Hepatocyte (in vitro differentiated cells): ENCODE results near the gene QRSL1. TPM values are rescaled to one million over a fixed set of nuclear protein-coding genes. Genes with fewer than 3 reads are reported as not detected.

Source experiments
- DNase-seq: peaks from one replicate; pipeline ENCODE4 v3.0.0-alpha.2; 2016; ENCODE audit warnings: low spot score
- H2AFZ ChIP-seq: fragments of 200-600 bp; sonication (generic); 2 replicates; pipeline ENCODE4 v1.6.0; 2016; ENCODE audit warnings: antibody characterized with exemption, mild to moderate bottlenecking
- H3K27ac ChIP-seq: fragments of 200-600 bp; sonication (generic); 2 replicates; pipeline ENCODE4 v1.5.1; 2016; ENCODE audit warnings: mild to moderate bottlenecking
- H3K27me3 ChIP-seq: fragments of 200-600 bp; sonication (generic); 2 replicates; pipeline ENCODE4 v1.6.1; 2016
- H3K36me3 ChIP-seq: fragments of 200-600 bp; sonication (generic); replicated peaks from 2 replicates; pipeline ENCODE4 v1.5.1; 2016; ENCODE audit warnings: low read depth; ENCODE audit not compliant: insufficient read depth
- H3K4me1 ChIP-seq: fragments of 200-600 bp; sonication (generic); 2 replicates; pipeline ENCODE4 v1.5.1; 2016; ENCODE audit warnings: mild to moderate bottlenecking, moderate library complexity; ENCODE audit not compliant: insufficient read depth
- H3K4me2 ChIP-seq: fragments of 200-600 bp; sonication (generic); 2 replicates; pipeline ENCODE4 v1.6.0; 2016
- H3K4me3 ChIP-seq: fragments of 200-600 bp; sonication (generic); 2 replicates; pipeline ENCODE4 v1.5.1; 2016; ENCODE audit warnings: mild to moderate bottlenecking
- H3K79me2 ChIP-seq: fragments of 200-600 bp; sonication (generic); 2 replicates; pipeline ENCODE4 v1.6.0; 2017; ENCODE audit warnings: mild to moderate bottlenecking
- H3K9me2 ChIP-seq: fragments of 200-600 bp; sonication (generic); replicated peaks from 2 replicates; pipeline ENCODE4 v1.6.0; 2017; ENCODE audit warnings: mild to moderate bottlenecking; ENCODE audit not compliant: insufficient read depth
- H3K9me3 ChIP-seq: fragments of 200-600 bp; sonication (generic); 2 replicates; pipeline ENCODE4 v1.5.1; 2016; ENCODE audit warnings: low read depth, mild to moderate bottlenecking
- H4K20me1 ChIP-seq: fragments of 200-600 bp; sonication (generic); 2 replicates; pipeline ENCODE4 v1.6.0; 2016; ENCODE audit warnings: mild to moderate bottlenecking; ENCODE audit not compliant: insufficient read depth, poor library complexity, severe bottlenecking
- EZH2 ChIP-seq: fragments of 200-600 bp; sonication (generic); IDR thresholded peaks from 2 replicates; pipeline ENCODE4 v1.6.1; 2016; ENCODE audit warnings: antibody characterized with exemption, mild to moderate bottlenecking, borderline replicate concordance
- EZH2phosphoT487 ChIP-seq: fragments of 200-600 bp; sonication (generic); IDR thresholded peaks from one replicate; pipeline ENCODE4 v1.6.1; 2018; ENCODE audit warnings: antibody characterized with exemption, mild to moderate bottlenecking, low read depth, moderate library complexity; ENCODE audit not compliant: unreplicated experiment, severe bottlenecking
- WGBS: methylation state at CpG from one replicate; pipeline ENCODE4 v1.1.6; 2016; ENCODE audit warnings: low lambda C conversion rate; ENCODE audit errors: missing lambda C conversion rate; 5-methylcytosine and 5-hydroxymethylcytosine counted together
- polyA plus RNA-seq: library from polyadenylated mRNA; unstranded; fragments of >200 nt; fragmentation: Nextera tagmentation; extraction: Ambion mirVana; gene quantifications from 2 replicates; pipeline ENCODE4 v1.2.1, GENCODE V29; 2016
- total RNA-seq: library from RNA; depleted of rRNA; stranded (reverse); fragments of >200 nt; gene quantifications from 2 replicates; pipeline ENCODE4 v1.2.3, GENCODE V29; 2014
- TF ChIP-seq, protein P1 (sequence below): fragments of 200-600 bp; sonication (generic); IDR thresholded peaks from 2 replicates; pipeline ENCODE4 v1.5.1; 2016; ENCODE audit warnings: antibody characterized with exemption, mild to moderate bottlenecking; ENCODE audit not compliant: poor library complexity

The QRSL1 gene
- total and polyA plus RNA-seq, 2 experiments from 2014 or later: 9.9 to 13.6 TPM

DNA sequence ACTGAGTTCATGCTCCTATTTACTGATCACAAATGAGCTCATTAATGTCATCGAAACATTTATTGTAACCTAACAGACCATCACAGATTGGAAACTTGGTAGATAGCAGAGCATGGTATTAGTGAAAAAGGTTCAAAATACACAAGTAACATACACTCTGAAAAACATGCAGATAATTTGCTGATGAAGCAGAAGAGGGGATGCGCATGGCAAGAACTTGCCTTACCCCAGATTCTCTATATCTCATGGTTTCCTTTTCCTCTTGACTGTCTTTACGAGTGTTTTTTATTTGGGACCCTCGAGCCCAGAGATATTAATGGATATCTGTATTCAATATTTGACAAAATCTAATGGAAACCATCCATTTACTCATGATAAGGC lies 37.6 kb downstream of the QRSL1 start:
- Histone ChIP-seq H3K36me3 (no peaks in the 10 kb centered on the region), H4K20me1 (no peaks in the 10 kb centered on the region), H3K4me1 (no peaks in the 10 kb centered on the region), H3K4me3 (no peak overlapping the region), H3K9me2 (no peaks in the 10 kb centered on the region), H3K27me3 (no peaks in the 10 kb centered on the region), H3K27ac (no peak overlapping the region), H2AFZ (no peak overlapping the region), H3K9me3 (no peaks in the 10 kb centered on the region), H3K4me2 (no peak overlapping the region), H3K79me2 (no peaks in the 10 kb centered on the region)
- DNase-seq: no peak
- no peak for TF ChIP-seq EZH2phosphoT487
- no peak for TF ChIP-seq EZH2
- TF ChIP-seq, protein P1, sequence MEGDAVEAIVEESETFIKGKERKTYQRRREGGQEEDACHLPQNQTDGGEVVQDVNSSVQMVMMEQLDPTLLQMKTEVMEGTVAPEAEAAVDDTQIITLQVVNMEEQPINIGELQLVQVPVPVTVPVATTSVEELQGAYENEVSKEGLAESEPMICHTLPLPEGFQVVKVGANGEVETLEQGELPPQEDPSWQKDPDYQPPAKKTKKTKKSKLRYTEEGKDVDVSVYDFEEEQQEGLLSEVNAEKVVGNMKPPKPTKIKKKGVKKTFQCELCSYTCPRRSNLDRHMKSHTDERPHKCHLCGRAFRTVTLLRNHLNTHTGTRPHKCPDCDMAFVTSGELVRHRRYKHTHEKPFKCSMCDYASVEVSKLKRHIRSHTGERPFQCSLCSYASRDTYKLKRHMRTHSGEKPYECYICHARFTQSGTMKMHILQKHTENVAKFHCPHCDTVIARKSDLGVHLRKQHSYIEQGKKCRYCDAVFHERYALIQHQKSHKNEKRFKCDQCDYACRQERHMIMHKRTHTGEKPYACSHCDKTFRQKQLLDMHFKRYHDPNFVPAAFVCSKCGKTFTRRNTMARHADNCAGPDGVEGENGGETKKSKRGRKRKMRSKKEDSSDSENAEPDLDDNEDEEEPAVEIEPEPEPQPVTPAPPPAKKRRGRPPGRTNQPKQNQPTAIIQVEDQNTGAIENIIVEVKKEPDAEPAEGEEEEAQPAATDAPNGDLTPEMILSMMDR: no peak
- 93% methylated on average over 4 of the region's 4 CpGs for WGBS

DNA sequence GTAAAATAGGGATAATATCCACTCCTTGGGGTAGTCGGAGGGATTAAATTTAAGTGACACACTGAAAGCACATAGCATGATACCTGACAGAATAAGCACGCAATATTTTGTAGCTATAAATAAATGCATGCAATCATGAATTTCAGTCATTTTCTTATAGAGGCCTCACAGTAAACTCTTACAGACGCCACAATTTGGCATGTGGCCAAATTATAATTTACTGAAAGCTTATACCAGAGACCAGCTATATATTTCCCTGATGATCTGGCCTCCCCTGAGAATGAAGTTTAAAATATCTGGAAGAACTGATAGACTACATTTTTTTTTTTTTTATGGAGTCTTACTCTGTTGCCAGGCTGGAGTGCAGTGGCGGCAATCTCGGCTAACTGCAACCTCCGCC lies 40.9 kb downstream of the QRSL1 start:
- no peak overlapping the region for H2AFZ ChIP-seq
- H3K4me2 ChIP-seq: no peak overlapping the region
- no peaks in the 10 kb centered on the region for H3K27me3 ChIP-seq
- no peak overlapping the region for H3K4me3 ChIP-seq
- 84% methylated on average over 6 of the region's 6 CpGs for WGBS
- no peak overlapping the region for H3K27ac ChIP-seq
- no peaks in the 10 kb centered on the region for H3K9me3 ChIP-seq
- H3K79me2 ChIP-seq: no peaks in the 10 kb centered on the region
- no peaks in the 10 kb centered on the region for H3K4me1 ChIP-seq
- no peaks in the 10 kb centered on the region for H4K20me1 ChIP-seq
- DNase-seq: no peak
- no peaks in the 10 kb centered on the region for H3K9me2 ChIP-seq
- TF ChIP-seq, protein P1: no peak
- TF ChIP-seq EZH2phosphoT487 (no peak), EZH2 (no peak)
- H3K36me3 ChIP-seq: no peaks in the 10 kb centered on the region

DNA sequence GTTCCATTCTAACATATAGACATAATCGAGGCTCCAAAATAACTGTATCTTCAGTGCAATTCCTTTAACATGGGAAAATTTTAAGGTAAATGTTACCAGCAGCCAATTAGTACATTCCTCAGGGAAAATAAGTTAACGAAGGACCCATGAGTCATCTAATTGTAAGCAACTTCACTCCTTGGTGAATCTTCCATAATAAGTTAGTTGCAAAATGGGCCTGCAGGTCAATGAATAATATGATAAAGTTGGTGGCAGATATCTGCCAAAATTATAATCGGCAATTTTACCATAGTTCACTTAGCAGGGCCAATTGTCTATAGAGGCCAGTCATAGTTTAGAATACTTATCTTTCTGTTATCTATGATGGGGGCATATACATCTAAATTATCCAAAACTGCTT lies 42.3 kb downstream of the QRSL1 start:
- H3K4me2 ChIP-seq: no peak overlapping the region
- H3K27me3 ChIP-seq: no peaks in the 10 kb centered on the region
- H3K79me2 ChIP-seq: no peaks in the 10 kb centered on the region
- no peak for DNase-seq
- no peaks in the 10 kb centered on the region for H3K9me2 ChIP-seq
- H3K36me3 ChIP-seq: no peaks in the 10 kb centered on the region
- H3K4me3 ChIP-seq: no peak overlapping the region
- H3K4me1 ChIP-seq: no peaks in the 10 kb centered on the region
- H3K9me3 ChIP-seq: no peaks in the 10 kb centered on the region
- H3K27ac ChIP-seq: no peak overlapping the region
- TF ChIP-seq, protein P1: no peak
- TF ChIP-seq EZH2 (no peak), EZH2phosphoT487 (no peak)
- H2AFZ ChIP-seq: no peak overlapping the region
- 97% methylated on average over 3 of the region's 3 CpGs for WGBS
- no peaks in the 10 kb centered on the region for H4K20me1 ChIP-seq
